ENCODE results near the gene HS2ST1.
"Not testable (repeated sequence)": the region's sequence is repeated elsewhere in the genome, so short reads cannot be mapped to it uniquely, and the experiment has no call there.

HS2ST1 gene

DNA sequence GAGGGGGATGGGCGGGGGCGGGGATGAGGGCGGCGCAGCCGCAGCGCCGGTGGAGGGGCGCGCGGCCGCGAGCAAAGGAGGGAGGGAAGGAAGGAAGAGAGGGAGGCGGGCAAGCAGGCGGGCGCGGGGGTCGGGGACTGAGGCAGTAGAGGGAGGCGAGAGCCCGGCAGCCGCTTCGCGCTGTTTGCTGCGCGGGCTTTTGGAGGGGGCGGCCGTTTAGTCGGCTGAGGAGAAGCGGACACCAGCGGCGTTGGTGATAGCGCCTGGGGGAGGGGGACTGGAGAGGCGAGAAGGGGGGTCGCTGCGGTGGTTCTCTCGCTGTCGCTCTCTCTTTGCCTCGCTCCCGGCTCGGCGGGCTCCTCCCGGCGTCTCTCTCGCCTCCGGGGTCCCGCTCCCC is at the start of gene HS2ST1:
Gene HS2ST1 (plus strand): TSS at position 35 of the 397 bp plus-strand sequence.
- Histone ChIP-seq H3K36me3 (ENCODE audit: control insufficient read depth, insufficient read depth, low read length) (peaks cover 4% of the 10 kb centered on the region), H3K4me1 (ENCODE audit: control insufficient read depth, insufficient read depth, low read length) (peaks cover 4% of the 10 kb centered on the region)

DNA sequence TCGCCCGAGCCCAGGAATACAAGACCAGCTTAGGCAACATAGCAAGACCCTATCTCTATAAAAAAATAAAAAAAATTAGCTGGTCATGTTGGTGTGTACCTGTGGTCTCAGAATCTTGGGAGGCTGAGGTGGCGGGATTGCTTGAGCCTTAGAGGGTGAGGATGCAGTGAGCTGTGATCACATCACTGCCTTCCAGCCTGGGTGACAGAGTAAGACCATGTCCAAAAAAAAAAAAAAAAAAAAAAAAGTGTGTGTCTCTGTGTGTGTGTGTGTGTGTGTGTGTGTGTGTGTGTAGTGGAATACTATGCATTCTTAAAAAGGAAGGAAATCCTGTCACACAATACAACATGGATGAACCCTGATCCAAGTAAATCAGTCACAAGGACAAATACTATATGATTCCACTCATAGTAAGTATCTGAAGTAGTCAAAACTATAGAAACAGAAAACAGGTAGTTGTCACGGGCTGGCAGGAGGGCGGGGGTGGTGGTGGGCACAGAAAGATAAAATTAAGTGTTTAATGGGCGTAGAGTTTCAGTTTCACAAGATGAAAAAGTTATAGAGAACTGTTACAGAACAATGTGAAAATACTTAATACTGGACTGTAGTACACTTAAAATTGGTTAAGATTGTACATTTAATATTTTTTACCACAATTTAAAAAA is 48.3 kb upstream of the HS2ST1 start:
- H3K36me3 ChIP-seq (ENCODE audit: control insufficient read depth, insufficient read depth, low read length), result no peaks in the 10 kb centered on the region
- no peaks in the 10 kb centered on the region for H3K27me3 ChIP-seq (ENCODE audit: control insufficient read depth, insufficient read depth, low read length)
- no peak overlapping the region for H3K4me3 ChIP-seq (ENCODE audit: low read length)
- peaks cover 3% of the 10 kb centered on the region for H3K4me1 ChIP-seq (ENCODE audit: control insufficient read depth, insufficient read depth, low read length)
- no peak overlapping the region for H3K9ac ChIP-seq (ENCODE audit: low read length)
- H3K27ac ChIP-seq (ENCODE audit: low read depth, low read length), result no peak overlapping the region

More for the DNA sequence above, at the start of gene HS2ST1:
- H3K4me3 ChIP-seq (ENCODE audit: low read length), result peak within 1 kb of the TSS; percentile 100
- H3K27ac ChIP-seq (ENCODE audit: low read depth, low read length), result peak within 1 kb of the TSS; percentile 99
- no peaks in the 10 kb centered on the region for H3K27me3 ChIP-seq (ENCODE audit: control insufficient read depth, insufficient read depth, low read length)
- peak within 1 kb of the TSS; percentile 99 for H3K9ac ChIP-seq (ENCODE audit: low read length)

DNA sequence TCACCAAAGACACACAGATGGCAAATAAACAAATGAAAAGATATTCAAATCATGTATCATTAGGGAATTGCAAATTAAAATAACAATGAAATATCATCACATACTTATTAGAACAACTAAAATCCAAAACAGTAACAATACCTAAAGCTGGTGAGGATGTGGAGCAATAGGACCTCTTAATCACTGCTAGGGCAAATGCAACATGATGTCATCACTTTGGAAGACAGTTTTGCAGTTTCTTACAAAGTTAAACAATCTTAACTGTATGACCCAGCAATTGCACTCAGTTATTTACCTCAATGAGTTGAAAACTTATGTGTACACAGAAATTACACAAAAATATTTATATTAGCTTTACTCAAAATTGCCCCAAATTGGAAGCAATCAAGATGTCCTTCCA is 47.8 kb upstream of the HS2ST1 start:
- Histone ChIP-seq H3K9ac (ENCODE audit: low read length) (no peak overlapping the region), H3K36me3 (ENCODE audit: control insufficient read depth, insufficient read depth, low read length) (no peaks in the 10 kb centered on the region), H3K4me1 (ENCODE audit: control insufficient read depth, insufficient read depth, low read length) (peaks cover 3% of the 10 kb centered on the region), H3K27me3 (ENCODE audit: control insufficient read depth, insufficient read depth, low read length) (no peaks in the 10 kb centered on the region), H3K4me3 (ENCODE audit: low read length) (no peak overlapping the region), H3K27ac (ENCODE audit: low read depth, low read length) (no peak overlapping the region)

DNA sequence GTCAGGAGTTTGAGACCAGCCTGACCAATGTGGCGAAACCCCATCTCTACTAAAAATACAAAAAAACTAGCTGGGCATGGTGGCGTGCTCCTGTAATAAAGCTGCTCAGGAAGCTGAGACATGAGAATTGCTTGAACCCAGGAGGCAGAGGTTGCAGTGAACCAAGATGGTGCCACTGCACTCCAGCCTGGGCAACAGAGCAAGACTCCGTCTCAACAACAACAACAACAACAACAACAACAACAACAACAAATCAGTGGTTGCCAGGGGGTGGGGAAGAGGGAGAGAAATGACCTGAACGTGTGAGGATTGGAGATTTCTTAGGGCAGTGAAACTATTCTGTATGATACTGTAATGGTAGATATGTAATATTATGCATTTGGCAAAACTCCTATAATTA is 47.2 kb upstream of the HS2ST1 start:
- H3K36me3 ChIP-seq (ENCODE audit: control insufficient read depth, insufficient read depth, low read length); H3K4me1 ChIP-seq (ENCODE audit: control insufficient read depth, insufficient read depth, low read length); H3K9ac ChIP-seq (ENCODE audit: low read length); H3K27me3 ChIP-seq (ENCODE audit: control insufficient read depth, insufficient read depth, low read length); H3K4me3 ChIP-seq (ENCODE audit: low read length); H3K27ac ChIP-seq (ENCODE audit: low read depth, low read length): not testable (repeated sequence)

DNA sequence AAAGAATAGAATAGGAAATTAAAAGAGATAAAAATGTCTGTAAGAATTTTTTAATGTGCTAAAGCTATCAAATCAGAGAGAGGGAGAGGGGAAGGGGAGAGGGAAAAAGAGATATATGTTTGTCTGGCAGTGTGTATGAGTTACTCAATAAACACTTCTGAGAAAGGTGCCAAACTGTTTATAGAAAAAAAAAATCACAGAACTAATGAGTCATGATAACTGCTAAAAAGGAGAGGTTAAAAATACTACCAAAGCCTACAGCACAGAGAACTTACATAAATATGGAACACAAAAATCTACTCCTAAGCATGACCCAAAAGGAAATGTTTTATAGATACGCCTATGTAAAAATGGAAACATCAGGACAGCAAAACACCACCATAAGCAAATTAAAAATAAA is 46.0 kb upstream of the HS2ST1 start:
- Histone ChIP-seq H3K9ac (ENCODE audit: low read length) (no peak overlapping the region), H3K4me1 (ENCODE audit: control insufficient read depth, insufficient read depth, low read length) (peaks cover 3% of the 10 kb centered on the region), H3K36me3 (ENCODE audit: control insufficient read depth, insufficient read depth, low read length) (no peaks in the 10 kb centered on the region), H3K27me3 (ENCODE audit: control insufficient read depth, insufficient read depth, low read length) (no peaks in the 10 kb centered on the region), H3K27ac (ENCODE audit: low read depth, low read length) (no peak overlapping the region), H3K4me3 (ENCODE audit: low read length) (no peak overlapping the region)

DNA sequence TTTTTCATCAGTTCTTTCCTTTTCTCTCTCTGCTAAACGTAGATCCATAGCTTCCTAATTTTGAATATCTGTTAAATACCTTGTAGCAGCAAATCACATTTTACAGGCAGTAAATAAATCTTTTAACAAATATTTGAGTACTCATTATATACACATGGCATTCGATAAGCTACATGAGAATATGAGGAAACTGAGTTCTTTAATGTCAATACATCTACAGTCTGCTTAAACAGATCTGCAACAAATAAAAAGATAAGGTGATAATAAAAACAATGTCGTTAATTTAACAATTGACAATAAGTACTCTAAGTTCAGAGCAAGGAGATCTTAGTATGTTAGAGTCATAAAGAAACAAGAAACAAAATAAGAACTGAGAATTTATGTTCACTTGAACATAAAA is 43.4 kb upstream of the HS2ST1 start:
- no peak overlapping the region for H3K9ac ChIP-seq (ENCODE audit: low read length)
- H3K4me1 ChIP-seq (ENCODE audit: control insufficient read depth, insufficient read depth, low read length), result peaks cover 3% of the 10 kb centered on the region
- no peak overlapping the region for H3K27ac ChIP-seq (ENCODE audit: low read depth, low read length)
- H3K27me3 ChIP-seq (ENCODE audit: control insufficient read depth, insufficient read depth, low read length), result no peaks in the 10 kb centered on the region
- no peaks in the 10 kb centered on the region for H3K36me3 ChIP-seq (ENCODE audit: control insufficient read depth, insufficient read depth, low read length)
- no peak overlapping the region for H3K4me3 ChIP-seq (ENCODE audit: low read length)

DNA sequence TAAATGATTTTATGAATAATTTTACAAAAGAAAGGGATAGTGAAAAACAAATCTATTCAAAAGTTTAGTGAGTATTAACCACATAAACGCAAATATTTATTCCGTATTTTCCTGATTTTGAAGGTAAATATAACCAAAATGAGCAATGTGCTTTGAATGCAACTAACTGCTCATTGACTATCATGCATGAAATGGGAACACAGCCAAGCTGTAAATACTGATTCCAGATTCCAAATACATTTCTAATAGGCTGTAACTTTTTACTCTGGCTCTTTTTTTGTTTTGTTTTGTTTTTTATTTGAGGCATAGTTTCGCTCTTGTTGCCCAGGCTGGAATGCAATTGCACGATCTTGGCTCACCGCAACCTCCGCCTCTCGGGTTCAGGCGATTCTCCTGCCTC is 42.3 kb upstream of the HS2ST1 start:
- Histone ChIP-seq H3K36me3 (ENCODE audit: control insufficient read depth, insufficient read depth, low read length) (no peaks in the 10 kb centered on the region), H3K4me3 (ENCODE audit: low read length) (no peak overlapping the region), H3K27ac (ENCODE audit: low read depth, low read length) (no peak overlapping the region), H3K4me1 (ENCODE audit: control insufficient read depth, insufficient read depth, low read length) (peaks cover 3% of the 10 kb centered on the region), H3K27me3 (ENCODE audit: control insufficient read depth, insufficient read depth, low read length) (no peaks in the 10 kb centered on the region), H3K9ac (ENCODE audit: low read length) (no peak overlapping the region)

DNA sequence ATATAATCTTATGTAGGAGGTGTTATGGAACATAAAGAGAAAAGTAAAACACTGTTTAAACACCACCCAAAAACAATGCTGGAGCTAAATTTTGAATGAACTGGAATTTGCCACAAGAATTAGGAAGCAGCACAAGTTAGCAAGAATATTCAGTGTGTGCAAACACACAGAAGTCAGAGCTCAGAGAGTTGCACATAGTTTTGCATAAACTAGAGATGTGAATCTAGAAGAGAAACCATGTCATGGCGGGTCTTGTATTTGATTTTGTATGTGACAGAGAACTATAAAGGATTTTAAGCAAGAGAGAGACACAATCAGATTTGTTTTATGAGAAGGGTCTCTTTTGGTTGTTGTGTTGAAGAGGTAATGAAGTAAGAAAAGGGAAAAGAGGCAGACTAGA is 38.7 kb upstream of the HS2ST1 start:
- Histone ChIP-seq H3K4me3 (ENCODE audit: low read length) (no peak overlapping the region), H3K27ac (ENCODE audit: low read depth, low read length) (no peak overlapping the region), H3K36me3 (ENCODE audit: control insufficient read depth, insufficient read depth, low read length) (no peaks in the 10 kb centered on the region), H3K4me1 (ENCODE audit: control insufficient read depth, insufficient read depth, low read length) (no peaks in the 10 kb centered on the region), H3K27me3 (ENCODE audit: control insufficient read depth, insufficient read depth, low read length) (no peaks in the 10 kb centered on the region), H3K9ac (ENCODE audit: low read length) (no peak overlapping the region)

DNA sequence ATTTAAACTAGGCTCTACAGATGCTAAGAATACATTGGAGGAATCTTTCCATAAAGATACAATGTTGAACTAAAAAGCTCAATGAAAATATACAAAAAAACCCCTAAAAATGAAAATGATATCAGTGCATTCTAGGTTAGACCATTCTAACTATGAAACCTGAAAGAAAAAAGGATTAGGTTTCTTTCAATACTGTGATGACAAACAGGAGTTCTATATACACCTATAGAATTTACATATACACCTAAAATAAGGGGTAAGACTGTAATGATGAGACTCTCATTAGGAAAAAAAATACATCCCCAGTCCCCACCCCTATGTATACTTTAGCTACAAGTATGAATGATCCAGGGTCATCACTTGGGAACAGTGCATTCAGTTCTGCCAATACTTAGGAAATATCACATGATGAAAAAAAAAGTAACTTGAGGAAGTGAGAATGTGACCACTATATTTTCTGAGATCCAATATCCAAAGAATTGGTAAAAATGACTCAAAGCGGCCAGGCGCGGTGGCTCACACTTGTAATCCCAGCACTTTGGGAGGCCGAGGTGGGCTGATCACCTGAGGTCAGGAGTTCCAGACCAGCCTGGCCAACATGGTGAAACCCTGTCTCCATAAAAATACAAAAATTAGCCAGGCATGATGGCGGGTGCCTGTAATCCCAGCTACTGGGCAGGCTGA is 26.8 kb upstream of the HS2ST1 start:
- Histone ChIP-seq H3K4me3 (ENCODE audit: low read length) (no peak overlapping the region), H3K36me3 (ENCODE audit: control insufficient read depth, insufficient read depth, low read length) (no peaks in the 10 kb centered on the region), H3K27me3 (ENCODE audit: control insufficient read depth, insufficient read depth, low read length) (no peaks in the 10 kb centered on the region), H3K27ac (ENCODE audit: low read depth, low read length) (no peak overlapping the region), H3K4me1 (ENCODE audit: control insufficient read depth, insufficient read depth, low read length) (no peaks in the 10 kb centered on the region), H3K9ac (ENCODE audit: low read length) (no peak overlapping the region)

DNA sequence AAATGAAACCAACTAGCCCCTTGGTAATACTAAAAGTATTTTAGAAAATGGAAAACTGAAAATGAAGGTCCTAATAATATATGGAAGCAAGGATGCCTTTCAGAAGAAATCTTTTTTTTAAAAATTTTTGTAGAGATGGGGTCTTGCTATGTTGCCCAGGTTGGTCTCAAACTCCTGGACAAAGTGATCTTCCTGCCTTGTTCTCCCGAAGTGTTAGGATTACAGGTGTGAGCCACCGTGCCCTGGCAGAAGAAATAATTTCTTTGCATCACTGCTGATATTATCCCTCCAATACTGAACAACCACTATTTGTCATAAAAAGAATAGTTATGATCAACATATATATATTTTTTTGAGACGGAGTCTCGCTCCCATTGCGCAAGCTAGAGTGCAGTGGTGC is 26.1 kb upstream of the HS2ST1 start:
- no peaks in the 10 kb centered on the region for H3K36me3 ChIP-seq (ENCODE audit: control insufficient read depth, insufficient read depth, low read length)
- H3K9ac ChIP-seq (ENCODE audit: low read length), result no peak overlapping the region
- no peaks in the 10 kb centered on the region for H3K27me3 ChIP-seq (ENCODE audit: control insufficient read depth, insufficient read depth, low read length)
- no peak overlapping the region for H3K4me3 ChIP-seq (ENCODE audit: low read length)
- no peaks in the 10 kb centered on the region for H3K4me1 ChIP-seq (ENCODE audit: control insufficient read depth, insufficient read depth, low read length)
- H3K27ac ChIP-seq (ENCODE audit: low read depth, low read length), result no peak overlapping the region

DNA sequence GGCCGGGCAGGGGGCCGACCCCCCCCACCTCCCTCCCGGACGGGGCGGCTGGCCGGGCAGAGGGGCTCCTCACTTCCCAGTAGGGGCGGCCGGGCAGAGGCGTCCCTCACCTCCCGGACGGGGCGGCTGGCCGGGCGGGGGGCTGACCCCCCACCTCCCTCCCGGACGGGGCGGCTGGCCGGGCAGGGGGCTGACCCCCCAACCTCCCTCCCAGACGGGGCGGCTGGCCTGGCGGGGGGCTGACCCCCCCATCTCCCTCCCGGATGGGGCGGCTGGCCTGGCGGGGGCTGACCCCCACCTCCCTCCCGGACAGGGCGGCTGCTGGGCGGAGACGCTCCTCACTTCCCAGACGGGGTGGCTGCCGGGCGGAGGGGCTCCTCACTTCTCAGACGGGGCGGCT is 15.0 kb upstream of the HS2ST1 start:
- not testable (repeated sequence) for H3K4me1 ChIP-seq (ENCODE audit: control insufficient read depth, insufficient read depth, low read length); H3K4me3 ChIP-seq (ENCODE audit: low read length); H3K27me3 ChIP-seq (ENCODE audit: control insufficient read depth, insufficient read depth, low read length); H3K36me3 ChIP-seq (ENCODE audit: control insufficient read depth, insufficient read depth, low read length); H3K9ac ChIP-seq (ENCODE audit: low read length); H3K27ac ChIP-seq (ENCODE audit: low read depth, low read length)

DNA sequence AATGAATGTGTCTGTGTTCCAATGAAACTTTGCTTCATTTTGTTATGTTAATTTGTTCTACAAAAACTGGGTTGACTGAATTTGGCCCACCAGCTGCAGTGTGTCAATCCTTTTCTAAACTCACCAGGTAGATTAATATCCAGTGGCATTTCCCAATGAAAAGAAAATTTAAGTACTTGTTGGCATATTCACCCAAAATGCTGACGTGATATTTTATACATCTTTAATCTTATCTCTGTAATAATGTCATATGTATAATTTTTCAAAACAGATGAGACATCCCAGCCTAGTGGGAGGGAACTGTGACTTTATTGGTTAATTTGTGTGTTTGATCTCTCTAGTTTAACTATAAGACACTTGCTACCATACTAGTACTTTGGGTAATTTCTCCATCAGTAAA is 8.6 kb upstream of the HS2ST1 start:
- H3K36me3 ChIP-seq (ENCODE audit: control insufficient read depth, insufficient read depth, low read length), result no peaks in the 10 kb centered on the region
- H3K27ac ChIP-seq (ENCODE audit: low read depth, low read length), result no peak overlapping the region
- no peak overlapping the region for H3K4me3 ChIP-seq (ENCODE audit: low read length)
- no peaks in the 10 kb centered on the region for H3K4me1 ChIP-seq (ENCODE audit: control insufficient read depth, insufficient read depth, low read length)
- H3K9ac ChIP-seq (ENCODE audit: low read length), result no peak overlapping the region
- no peaks in the 10 kb centered on the region for H3K27me3 ChIP-seq (ENCODE audit: control insufficient read depth, insufficient read depth, low read length)

DNA sequence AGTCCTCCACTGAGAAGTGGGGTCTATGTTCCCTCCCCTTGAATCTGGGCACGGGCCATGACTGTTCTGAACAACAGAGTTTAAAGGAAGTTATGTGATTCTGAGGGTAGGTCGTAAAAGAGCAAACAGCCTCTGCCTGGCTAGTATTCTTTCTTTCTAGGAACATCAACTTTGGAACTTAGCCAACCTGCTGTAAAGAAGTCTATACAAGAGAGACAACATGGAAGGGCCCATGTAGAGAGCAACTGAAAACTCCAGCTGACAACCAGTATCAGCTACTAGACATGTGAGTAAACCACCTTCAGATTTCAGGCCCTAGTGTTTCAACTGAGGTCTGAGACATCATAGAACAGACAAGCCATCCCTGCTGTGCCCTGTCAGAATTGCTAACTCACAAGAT is 8.0 kb upstream of the HS2ST1 start:
- Histone ChIP-seq H3K36me3 (ENCODE audit: control insufficient read depth, insufficient read depth, low read length) (no peaks in the 10 kb centered on the region), H3K9ac (ENCODE audit: low read length) (no peak overlapping the region)

More for the DNA sequence above, 8.0 kb upstream of the HS2ST1 start:
- no peaks in the 10 kb centered on the region for H3K4me1 ChIP-seq (ENCODE audit: control insufficient read depth, insufficient read depth, low read length)
- no peak overlapping the region for H3K27ac ChIP-seq (ENCODE audit: low read depth, low read length)
- no peaks in the 10 kb centered on the region for H3K27me3 ChIP-seq (ENCODE audit: control insufficient read depth, insufficient read depth, low read length)
- no peak overlapping the region for H3K4me3 ChIP-seq (ENCODE audit: low read length)
